ENCODE data around the gene LHX6.

The LHX6 gene

DNA sequence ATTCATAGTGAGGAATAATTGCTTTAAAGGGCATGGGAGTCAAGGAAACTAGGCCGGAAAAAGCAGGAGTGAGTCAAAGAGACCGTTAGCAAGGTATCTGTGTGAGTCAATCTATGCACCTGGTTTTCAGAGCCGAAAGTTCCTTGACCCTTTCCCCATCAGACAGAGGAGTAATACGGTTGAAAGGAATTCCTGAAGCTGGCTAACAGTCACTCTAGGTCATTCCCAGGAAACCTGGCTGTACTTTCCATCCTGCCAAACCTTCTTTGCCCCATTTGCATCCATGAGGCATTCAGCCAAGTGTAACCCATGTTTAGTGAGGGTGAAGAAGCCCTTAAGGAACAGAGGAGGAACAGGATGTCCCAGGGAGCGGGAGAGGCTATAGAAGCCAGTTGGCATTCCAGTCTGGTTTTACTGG is 19.7 kb upstream of the LHX6 start:
- Histone ChIP-seq H3K4me1 (ENCODE audit: low read length) (no peaks in the 10 kb centered on the region), H3K27ac (ENCODE audit: low read length) (no peak overlapping the region), H4K20me1 (ENCODE audit: insufficient read depth, low read length) (no peaks in the 10 kb centered on the region), H3K36me3 (replicated peaks; ENCODE audit: insufficient read depth, low read length) (peaks cover 7% of the 10 kb centered on the region), H3K9ac (ENCODE audit: low read length) (no peak overlapping the region), H2AFZ (ENCODE audit: low read length) (no peak overlapping the region), H3K79me2 (ENCODE audit: low read length) (peaks cover 7% of the 10 kb centered on the region; the same call in 1 of the 2 replicates), H3F3A (ENCODE audit: insufficient read depth, low read length) (no peaks in the 10 kb centered on the region), H3K9me2 (replicated peaks; ENCODE audit: insufficient read depth, low read length) (no peaks in the 10 kb centered on the region), H3K27me3 (replicated peaks; ENCODE audit: insufficient read depth, low read length) (no peaks in the 10 kb centered on the region), H3K4me2 (ENCODE audit: low read depth, low read length) (no peak overlapping the region), H3K4me3 (ENCODE audit: low read length) (no peak overlapping the region), H3K9me3 (replicated peaks; ENCODE audit: insufficient read depth, low read length) (no peaks in the 10 kb centered on the region)
- no peak for DNase-seq
- TF ChIP-seq, protein P1, sequence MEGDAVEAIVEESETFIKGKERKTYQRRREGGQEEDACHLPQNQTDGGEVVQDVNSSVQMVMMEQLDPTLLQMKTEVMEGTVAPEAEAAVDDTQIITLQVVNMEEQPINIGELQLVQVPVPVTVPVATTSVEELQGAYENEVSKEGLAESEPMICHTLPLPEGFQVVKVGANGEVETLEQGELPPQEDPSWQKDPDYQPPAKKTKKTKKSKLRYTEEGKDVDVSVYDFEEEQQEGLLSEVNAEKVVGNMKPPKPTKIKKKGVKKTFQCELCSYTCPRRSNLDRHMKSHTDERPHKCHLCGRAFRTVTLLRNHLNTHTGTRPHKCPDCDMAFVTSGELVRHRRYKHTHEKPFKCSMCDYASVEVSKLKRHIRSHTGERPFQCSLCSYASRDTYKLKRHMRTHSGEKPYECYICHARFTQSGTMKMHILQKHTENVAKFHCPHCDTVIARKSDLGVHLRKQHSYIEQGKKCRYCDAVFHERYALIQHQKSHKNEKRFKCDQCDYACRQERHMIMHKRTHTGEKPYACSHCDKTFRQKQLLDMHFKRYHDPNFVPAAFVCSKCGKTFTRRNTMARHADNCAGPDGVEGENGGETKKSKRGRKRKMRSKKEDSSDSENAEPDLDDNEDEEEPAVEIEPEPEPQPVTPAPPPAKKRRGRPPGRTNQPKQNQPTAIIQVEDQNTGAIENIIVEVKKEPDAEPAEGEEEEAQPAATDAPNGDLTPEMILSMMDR (IDR thresholded peaks at IDR 0.05; ENCODE audit: low read length), result no peak
- TF ChIP-seq EZH2phosphoT487 (IDR thresholded peaks at IDR 0.05; ENCODE audit: low read length) (no peak), EZH2 (optimal IDR thresholded peaks at IDR 0.05; ENCODE audit: low read depth, low read length) (no peak)

DNA sequence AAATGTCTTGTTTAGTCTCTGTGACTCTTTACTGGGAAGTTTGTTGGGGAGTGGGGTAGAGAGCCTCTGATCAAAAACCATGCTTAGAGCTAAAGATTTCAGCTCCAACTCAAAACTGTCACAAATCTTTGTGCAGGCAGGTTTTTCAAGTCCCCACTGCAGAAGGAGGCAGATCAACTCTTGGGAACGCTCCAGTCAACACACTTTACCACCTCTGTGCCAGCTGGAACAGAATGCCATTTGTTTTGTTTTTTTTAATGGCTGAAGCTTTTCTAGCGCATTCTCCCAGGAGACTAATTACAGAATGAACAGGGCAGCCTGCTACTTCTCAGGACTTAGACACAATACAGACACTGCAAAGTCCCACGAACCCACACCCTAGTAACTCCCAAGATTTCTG is 17.9 kb upstream of the LHX6 start:
- no peak overlapping the region for H3K4me2 ChIP-seq (ENCODE audit: low read depth, low read length)
- H3K36me3 ChIP-seq (replicated peaks; ENCODE audit: insufficient read depth, low read length), result peaks cover 7% of the 10 kb centered on the region
- TF ChIP-seq, protein P1 (IDR thresholded peaks at IDR 0.05; ENCODE audit: low read length), result no peak
- TF ChIP-seq EZH2 (optimal IDR thresholded peaks at IDR 0.05; ENCODE audit: low read depth, low read length), result no peak
- TF ChIP-seq EZH2phosphoT487 (IDR thresholded peaks at IDR 0.05; ENCODE audit: low read length), result no peak
- no peak for DNase-seq
- H3K4me1 ChIP-seq (ENCODE audit: low read length), result no peaks in the 10 kb centered on the region
- H3K27ac ChIP-seq (ENCODE audit: low read length), result no peak overlapping the region
- no peaks in the 10 kb centered on the region for H3K9me2 ChIP-seq (replicated peaks; ENCODE audit: insufficient read depth, low read length)
- H3K9ac ChIP-seq (ENCODE audit: low read length), result no peak overlapping the region
- H3K79me2 ChIP-seq (ENCODE audit: low read length), result no peaks in the 10 kb centered on the region
- no peaks in the 10 kb centered on the region for H3F3A ChIP-seq (ENCODE audit: insufficient read depth, low read length)
- H3K4me3 ChIP-seq (ENCODE audit: low read length), result no peak overlapping the region
- no peaks in the 10 kb centered on the region for H4K20me1 ChIP-seq (ENCODE audit: insufficient read depth, low read length)
- H2AFZ ChIP-seq (ENCODE audit: low read length), result no peak overlapping the region
- no peaks in the 10 kb centered on the region for H3K27me3 ChIP-seq (replicated peaks; ENCODE audit: insufficient read depth, low read length)
- no peaks in the 10 kb centered on the region for H3K9me3 ChIP-seq (replicated peaks; ENCODE audit: insufficient read depth, low read length)

DNA sequence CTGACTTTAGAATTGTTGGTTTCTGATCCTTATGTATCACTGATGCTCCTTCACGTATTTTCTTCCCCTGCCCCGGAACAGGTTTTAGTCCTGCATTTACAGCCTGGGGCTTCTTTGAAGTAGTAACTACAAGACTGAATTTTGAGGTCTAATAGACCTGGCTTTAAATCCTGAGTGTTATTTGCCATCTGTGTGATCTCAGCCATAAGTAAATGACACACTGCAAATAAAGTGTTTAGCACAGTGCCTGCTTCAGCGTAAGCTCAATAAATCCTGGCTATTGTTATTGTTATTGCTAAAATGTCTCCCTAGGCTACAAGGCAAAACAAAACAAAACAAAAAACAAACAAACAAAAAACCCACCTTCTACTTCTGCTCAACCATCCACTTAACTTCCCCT is 15.6 kb upstream of the LHX6 start:
- Histone ChIP-seq H3K27ac (ENCODE audit: low read length) (no peak overlapping the region), H2AFZ (ENCODE audit: low read length) (no peak overlapping the region), H3K4me1 (ENCODE audit: low read length) (no peaks in the 10 kb centered on the region), H3K9me2 (replicated peaks; ENCODE audit: insufficient read depth, low read length) (no peaks in the 10 kb centered on the region), H3K79me2 (ENCODE audit: low read length) (no peaks in the 10 kb centered on the region), H3K9me3 (replicated peaks; ENCODE audit: insufficient read depth, low read length) (no peaks in the 10 kb centered on the region), H3K27me3 (replicated peaks; ENCODE audit: insufficient read depth, low read length) (no peaks in the 10 kb centered on the region), H3K4me3 (ENCODE audit: low read length) (no peak overlapping the region), H3K9ac (ENCODE audit: low read length) (no peak overlapping the region), H3K36me3 (replicated peaks; ENCODE audit: insufficient read depth, low read length) (peaks cover 7% of the 10 kb centered on the region; the same call in 1 of the 2 replicates), H4K20me1 (ENCODE audit: insufficient read depth, low read length) (no peaks in the 10 kb centered on the region), H3F3A (ENCODE audit: insufficient read depth, low read length) (no peaks in the 10 kb centered on the region), H3K4me2 (ENCODE audit: low read depth, low read length) (no peak overlapping the region)
- no peak for DNase-seq
- TF ChIP-seq, protein P1 (IDR thresholded peaks at IDR 0.05; ENCODE audit: low read length), result no peak
- TF ChIP-seq EZH2phosphoT487 (IDR thresholded peaks at IDR 0.05; ENCODE audit: low read length) (no peak), EZH2 (optimal IDR thresholded peaks at IDR 0.05; ENCODE audit: low read depth, low read length) (no peak)

Data from MM.1S (cell line).